GM12878 (cell line): ENCODE results near the gene DEFB123. TPM values are rescaled to one million over a fixed set of nuclear protein-coding genes. Genes with fewer than 3 reads are reported as not detected.

Experiments
- ATAC-seq: fragments of 200-7000 bp; cut with Tn5 transposase; 3 replicates; pipeline ENCODE4 v1.9.1; 2020; ENCODE audit warnings: mild to moderate bottlenecking, moderate library complexity
- BruUV-seq: library from RNA; stranded (reverse); fragments of 400-500 nt; replicated peaks from 2 replicates; lab custom pipeline; 2021; lab: Mats Ljungman, UMichigan
- CTCF ChIA-PET: fragments of 300-600 bp; sonication (Branson Sonifier 250); formaldehyde crosslinking; extraction: SDS; loops from one replicate; lab custom pipeline; 2021; ENCODE audit warnings: inconsistent platforms; lab: Yijun Ruan, JAX
- POLR2A ChIA-PET: fragments of 350-600 bp; formaldehyde crosslinking; extraction: SDS; loops from one replicate; lab custom pipeline; 2021; ENCODE audit warnings: inconsistent platforms; lab: Charles Lee
- RAD21 ChIA-PET: fragments of 300-600 bp; sonication (Branson Sonifier 250); formaldehyde crosslinking; loops from one replicate; lab custom pipeline; 2023; ENCODE audit warnings: antibody characterized with exemption; ENCODE audit not compliant: unreplicated experiment; lab: Charles Lee
- SMC1A ChIA-PET: fragments of 300-600 bp; sonication (Branson Sonifier 250); formaldehyde crosslinking; loops from one replicate; lab custom pipeline; 2023; ENCODE audit not compliant: unreplicated experiment, uncharacterized antibody; lab: Charles Lee
- DNase-seq: peaks from one replicate; pipeline ENCODE4 v3.0.0-alpha.2; 2011; ENCODE audit warnings: low read depth, low spot score
- FAIRE-seq: peaks from 3 replicates; lab custom pipeline; 2011; peaks lifted over from hg19 to GRCh38; lab: Jason Lieb, UNC
- H2AFZ ChIP-seq: 2 replicates; pipeline ENCODE4 v1.6.0; 2011; ENCODE audit warnings: low read depth, low read length, control low read depth; ENCODE audit not compliant: control insufficient read depth
- H3K27ac ChIP-seq: 2 replicates; pipeline ENCODE4 v1.5.1; 2011; ENCODE audit warnings: control low read depth; ENCODE audit not compliant: control insufficient read depth, insufficient read depth
- H3K27me3 ChIP-seq, 2 experiments: replicated peaks in 1 of 2; 2 replicates each; pipeline versions ENCODE4 v1.6.0 to v1.6.1; 2011; ENCODE audit warnings: low read length in 1 of 2; ENCODE audit not compliant: control insufficient read depth in 2 of 2, insufficient read depth in 2 of 2
- H3K36me3 ChIP-seq, 2 experiments: 2 replicates each; pipeline ENCODE4 v1.5.1; 2011; ENCODE audit warnings: low read length in 1 of 2; ENCODE audit not compliant: control insufficient read depth in 2 of 2, insufficient read depth in 2 of 2
- H3K4me1 ChIP-seq: 2 replicates; pipeline ENCODE4 v1.6.1; 2011; ENCODE audit warnings: mild to moderate bottlenecking, low read length, moderate library complexity, mixed read lengths; ENCODE audit not compliant: control insufficient read depth, insufficient read depth
- H3K4me2 ChIP-seq: 2 replicates; pipeline ENCODE4 v1.6.0; 2011; ENCODE audit warnings: control low read depth; ENCODE audit not compliant: control insufficient read depth, insufficient read depth
- H3K4me3 ChIP-seq: fragments of 200-600 bp; sonication (generic); 2 replicates; pipeline ENCODE4 v1.5.1; 2016
- H3K79me2 ChIP-seq: 2 replicates; pipeline ENCODE4 v1.6.0; 2011; ENCODE audit warnings: low read length; ENCODE audit not compliant: control insufficient read depth, insufficient read depth
- H3K9ac ChIP-seq: 2 replicates; pipeline ENCODE4 v1.8.0; 2011; ENCODE audit warnings: low read length, control low read depth, mixed read lengths; ENCODE audit not compliant: control insufficient read depth, insufficient read depth
- H3K9me3 ChIP-seq: replicated peaks from 3 replicates; pipeline ENCODE4 v1.5.1; 2011; ENCODE audit warnings: mild to moderate bottlenecking, low read length; ENCODE audit not compliant: control insufficient read depth, insufficient read depth
- H4K20me1 ChIP-seq: 2 replicates; pipeline ENCODE4 v1.6.0; 2011; ENCODE audit not compliant: control insufficient read depth, insufficient read depth
- ATF7 ChIP-seq: fragments of 450-650 bp; IDR thresholded peaks from 2 replicates; pipeline ENCODE4 v1.6.1; 2016; ENCODE audit warnings: low read depth, mild to moderate bottlenecking
- CREB1 ChIP-seq: IDR thresholded peaks from 2 replicates; pipeline ENCODE4 v1.6.1; 2012; ENCODE audit warnings: low read depth, mild to moderate bottlenecking, inconsistent platforms
- E2F4 ChIP-seq: IDR thresholded peaks from 2 replicates; pipeline ENCODE4 v1.6.1; 2012; ENCODE audit warnings: low read depth, low read length, improper control_type of control experiment
- FOXK2 ChIP-seq: fragments of 450-650 bp; IDR thresholded peaks from 2 replicates; pipeline ENCODE4 v1.6.1; 2017; ENCODE audit warnings: mild to moderate bottlenecking, moderate library complexity
- GABPA ChIP-seq: IDR thresholded peaks from 2 replicates; pipeline ENCODE4 v1.6.1; 2014; ENCODE audit warnings: antibody characterized with exemption, low read depth, mild to moderate bottlenecking, inconsistent platforms
- GATAD2B ChIP-seq: fragments of 450-650 bp; conservative IDR thresholded peaks from 2 replicates; pipeline ENCODE4 v1.6.1; 2017; ENCODE audit warnings: low read depth, mild to moderate bottlenecking, moderate library complexity
- HDAC2 ChIP-seq: fragments of 200-600 bp; sonication (generic); IDR thresholded peaks from 2 replicates; pipeline ENCODE4 v1.6.1; 2017
- HDAC6 ChIP-seq: fragments of 200-600 bp; sonication (generic); IDR thresholded peaks from one replicate; pipeline ENCODE4 v1.8.0; 2017; ENCODE audit warnings: antibody characterized with exemption; ENCODE audit not compliant: unreplicated experiment
- KDM1A ChIP-seq: fragments of 200-600 bp; sonication (generic); IDR thresholded peaks from 2 replicates; pipeline ENCODE4 v1.6.1; 2016; ENCODE audit warnings: borderline replicate concordance
- NRF1 ChIP-seq: conservative IDR thresholded peaks from 2 replicates; pipeline ENCODE4 v1.6.1; 2011; ENCODE audit warnings: mild to moderate bottlenecking, low read depth, low read length, improper control_type of control experiment
- SP1 ChIP-seq: IDR thresholded peaks from one replicate; pipeline ENCODE4 v1.6.1; 2011; ENCODE audit warnings: low read depth, low read length
- SUZ12 ChIP-seq: fragments of 200-600 bp; sonication (generic); IDR thresholded peaks from one replicate; pipeline ENCODE4 v1.6.1; 2018; ENCODE audit warnings: antibody characterized with exemption, mild to moderate bottlenecking; ENCODE audit not compliant: unreplicated experiment
- ZNF384 ChIP-seq: IDR thresholded peaks from 2 replicates; pipeline ENCODE4 v1.6.1; 2012; ENCODE audit warnings: low read depth, mild to moderate bottlenecking, low read length, improper control_type of control experiment, borderline replicate concordance
- WGBS: methylation state at CpG from one replicate; pipeline ENCODE4 v1.1.6; 2016; ENCODE audit warnings: low lambda C conversion rate; ENCODE audit not compliant: insufficient replicate concordance, insufficient coverage; ENCODE audit errors: missing lambda C conversion rate; 5-methylcytosine and 5-hydroxymethylcytosine counted together
- in situ Hi-C: fragments of 300-500 bp; cut with MboI; formaldehyde crosslinking; loops from 9 replicates; pipeline ENCODE4 v1.14.3; 2018; ENCODE audit warnings: mixed read lengths
- intact Hi-C: fragments of 100-400 bp; cut with micrococcal nuclease; formaldehyde crosslinking; loops from one replicate; pipeline ENCODE4 v1.14.2; 2022; ENCODE audit not compliant: unreplicated experiment
- polyA plus RNA-seq, 11 experiments: library from polyadenylated mRNA; depleted of rRNA in 4 of 11; unstranded in 6 of 11; stranded (reverse) in 5 of 11; fragments of >200 nt; fragmentation: Nextera tagmentation in 4 of 11; fragmentation: Illumina TruSeq in 1 of 11; extraction: Ambion mirVana in 4 of 11; extraction: Trizol in 1 of 11; gene quantifications; 1 replicate in 1 of 11; 2 replicates in 10 of 11; pipeline versions ENCODE4 v1.2.1 to v1.2.3, GENCODE V29; 2011 to 2016; ENCODE audit warnings: inconsistent platforms in 2 of 11, missing spikeins in 2 of 11, low read depth in 1 of 11
- total RNA-seq, 4 experiments: library from RNA; depleted of rRNA in 3 of 4; stranded (reverse); fragments of >200 nt in 3 of 4; fragmentation: Illumina TruSeq in 1 of 4; extraction: Trizol in 1 of 4; gene quantifications; 2 replicates each; pipeline versions ENCODE4 v1.2.1 to v1.2.3, GENCODE V29; 2013 to 2021
- TF ChIP-seq, protein P1 (sequence below): fragments of 450-650 bp; formaldehyde crosslinking; IDR thresholded peaks from 2 replicates; pipeline ENCODE4 v1.4.0; 2020; ENCODE audit warnings: mild to moderate bottlenecking, moderate library complexity

Gene DEFB123
- total and polyA plus RNA-seq, 10 of the 15 experiments (the other 5 are each of a cell fraction or from before 2014, with no cell fraction given) = not detected

- Histone ChIP-seq H3K36me3 (no peaks in the 10 kb centered on the region), H3K79me2 (no peaks in the 10 kb centered on the region), H3K4me3 (no peak overlapping the region), H3K27ac (no peak overlapping the region), H2AFZ (no peak overlapping the region), H4K20me1 (no peaks in the 10 kb centered on the region), H3K9ac (no peak overlapping the region), H3K27me3 (peaks cover 10 to 13% of the 10 kb centered on the region in 2 experiments), H3K9me3 (no peaks in the 10 kb centered on the region), H3K4me1 (peaks cover 4% of the 10 kb centered on the region), H3K4me2 (0 out of 2 replicates have a peak overlapping the region, but pooled peaks have one; percentile 9)
- ChIA-PET CTCF (interaction anchor here (0.6 to 2.7 kb wide), 4 partner anchors 13 to 29 kb away, joined by 3 to 18 read pairs (median 4); no protein-coding TSS in a partner anchor), SMC1A (interaction anchor here (1.0 kb wide), 2 partner anchors 13 to 29 kb away, joined by 3 to 4 read pairs; no protein-coding TSS in a partner anchor), RAD21 (interaction anchor here (1.4 kb wide), 1 partner anchor 29 kb away, joined by 5 read pairs; no protein-coding TSS in a partner anchor), POLR2A (no interaction called here)
- in situ Hi-C loops = no loop called here
- ATAC-seq (peak; percentile 84), DNase-seq (no peak), FAIRE-seq (no peak)
- no TSS peak for BruUV-seq
- TF ChIP-seq KDM1A = no peak
- TF ChIP-seq CREB1 = no peak
- TF ChIP-seq E2F4 = no peak
- no peak for TF ChIP-seq HDAC2
- TF ChIP-seq HDAC6 = no peak
- TF ChIP-seq NRF1 = no peak
- no peak for TF ChIP-seq GATAD2B
- TF ChIP-seq FOXK2 = no peak
- no peak for TF ChIP-seq SP1
- TF ChIP-seq, protein P1, sequence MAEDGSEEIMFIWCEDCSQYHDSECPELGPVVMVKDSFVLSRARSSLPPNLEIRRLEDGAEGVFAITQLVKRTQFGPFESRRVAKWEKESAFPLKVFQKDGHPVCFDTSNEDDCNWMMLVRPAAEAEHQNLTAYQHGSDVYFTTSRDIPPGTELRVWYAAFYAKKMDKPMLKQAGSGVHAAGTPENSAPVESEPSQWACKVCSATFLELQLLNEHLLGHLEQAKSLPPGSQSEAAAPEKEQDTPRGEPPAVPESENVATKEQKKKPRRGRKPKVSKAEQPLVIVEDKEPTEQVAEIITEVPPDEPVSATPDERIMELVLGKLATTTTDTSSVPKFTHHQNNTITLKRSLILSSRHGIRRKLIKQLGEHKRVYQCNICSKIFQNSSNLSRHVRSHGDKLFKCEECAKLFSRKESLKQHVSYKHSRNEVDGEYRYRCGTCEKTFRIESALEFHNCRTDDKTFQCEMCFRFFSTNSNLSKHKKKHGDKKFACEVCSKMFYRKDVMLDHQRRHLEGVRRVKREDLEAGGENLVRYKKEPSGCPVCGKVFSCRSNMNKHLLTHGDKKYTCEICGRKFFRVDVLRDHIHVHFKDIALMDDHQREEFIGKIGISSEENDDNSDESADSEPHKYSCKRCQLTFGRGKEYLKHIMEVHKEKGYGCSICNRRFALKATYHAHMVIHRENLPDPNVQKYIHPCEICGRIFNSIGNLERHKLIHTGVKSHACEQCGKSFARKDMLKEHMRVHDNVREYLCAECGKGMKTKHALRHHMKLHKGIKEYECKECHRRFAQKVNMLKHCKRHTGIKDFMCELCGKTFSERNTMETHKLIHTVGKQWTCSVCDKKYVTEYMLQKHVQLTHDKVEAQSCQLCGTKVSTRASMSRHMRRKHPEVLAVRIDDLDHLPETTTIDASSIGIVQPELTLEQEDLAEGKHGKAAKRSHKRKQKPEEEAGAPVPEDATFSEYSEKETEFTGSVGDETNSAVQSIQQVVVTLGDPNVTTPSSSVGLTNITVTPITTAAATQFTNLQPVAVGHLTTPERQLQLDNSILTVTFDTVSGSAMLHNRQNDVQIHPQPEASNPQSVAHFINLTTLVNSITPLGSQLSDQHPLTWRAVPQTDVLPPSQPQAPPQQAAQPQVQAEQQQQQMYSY (CRISPR knock-in tag) = no peak
- no peak for TF ChIP-seq ATF7
- no peak for TF ChIP-seq GABPA
- no peak for TF ChIP-seq SUZ12
- no peak for TF ChIP-seq ZNF384
- 3% methylated on average over 2 of the region's 2 CpGs for WGBS
- intact Hi-C loops = no loop called here
Observed at GRCh38 chr20:31474097-31474436, 33.6 kb downstream of the DEFB123 start.
